Measurements from ENCODE around the gene KIF14. TPM values are rescaled to one million over a fixed set of nuclear protein-coding genes. Genes with fewer than 3 reads are reported as not detected.

KIF14 gene
- total and polyA plus RNA-seq, 2 of the 8 experiments (the other 6 are each of a cell fraction or from before 2014, with no cell fraction given), result 2.6 to 23.3 TPM

GRCh38 chr1:200642481-200642880 lies 21.9 kb upstream of the KIF14 start (continued):
- TF ChIP-seq EZH2 (IDR thresholded peaks at IDR 0.05; ENCODE audit: low read depth, low read length, severe bottlenecking) (no peak), YY1 (IDR thresholded peaks at IDR 0.05; ENCODE audit: low read depth, low read length) (no peak), HDAC2 (IDR thresholded peaks at IDR 0.05; ENCODE audit: borderline replicate concordance in 1 of 2, low read depth in 2 of 2, low read length in 2 of 2) (no peak), RAD21 (IDR thresholded peaks at IDR 0.05 in 1 of 2, conservative IDR thresholded peaks at IDR 0.05 in 1 of 2; ENCODE audit: low read depth in 2 of 2, low read length in 2 of 2) (no peak), POLR2A (IDR thresholded peaks at IDR 0.05; ENCODE audit: control extremely low read depth in 1 of 2, low read depth in 2 of 2, low read length in 2 of 2) (no peak), PHF8 (conservative IDR thresholded peaks at IDR 0.05; ENCODE audit: low read depth, low read length) (no peak), ATF3 (IDR thresholded peaks at IDR 0.05; ENCODE audit: insufficient read depth, low read depth, low read length) (no peak), EP300 (IDR thresholded peaks at IDR 0.05; ENCODE audit: borderline replicate concordance in 1 of 2, low read depth in 2 of 2, low read length in 2 of 2) (no peak)

Data from H1 (cell line).